Measurements from ENCODE around the gene XPO6. TPM values are rescaled to one million over a fixed set of nuclear protein-coding genes. Genes with fewer than 3 reads are reported as not detected.

The XPO6 gene
- total RNA-seq, 4 donors from 2014 or later = 69.0 to 90.8 (median 76.0) TPM

- H3K4me3 ChIP-seq = no peak overlapping the region
- no peak for DNase-seq
- TF ChIP-seq CTCF (IDR thresholded peaks at IDR 0.05) (no peak), POLR2A (IDR thresholded peaks at IDR 0.05) (no peak)
- H3K9me3 ChIP-seq = no peaks in the 10 kb centered on the region
- H3K4me1 ChIP-seq = peaks cover 7 to 15% (median 9%) of the 10 kb centered on the region in 3 donors
- H3K27me3 ChIP-seq = no peaks in the 10 kb centered on the region
- WGBS, 2 donors = 64 to 65% methylated on average over 5 of the region's 5 CpGs
- intact Hi-C loops (cut with DNase I) = no loop called here
- peak overlapping the region in 1 of 4 donors; percentile 2 for H3K27ac ChIP-seq
- H3K36me3 ChIP-seq = peaks cover 10 to 95% (median 11%) of the 10 kb centered on the region in 3 donors
Measured at GRCh38 chr16:28166394-28167208, 45.2 kb downstream of the XPO6 start.

- intact Hi-C loops (cut with DNase I) = no loop called here
- Histone ChIP-seq H3K27ac (no peak overlapping the region), H3K27me3 (no peaks in the 10 kb centered on the region), H3K4me3 (no peak overlapping the region), H3K4me1 (peaks cover 7 to 15% (median 9%) of the 10 kb centered on the region in 3 donors), H3K36me3 (peaks cover 10 to 97% (median 11%) of the 10 kb centered on the region in 3 donors), H3K9me3 (no peaks in the 10 kb centered on the region)
- WGBS, 2 donors = 75 to 90% methylated on average over 1 of the region's 1 CpG
- no peak for DNase-seq
- TF ChIP-seq CTCF (IDR thresholded peaks at IDR 0.05) (no peak), POLR2A (IDR thresholded peaks at IDR 0.05) (no peak)
Measured at GRCh38 chr16:28165598-28165997, 46.2 kb downstream of the XPO6 start.

GRCh38 chr16:28164140-28164539 is 47.6 kb downstream of the XPO6 start:
- Histone ChIP-seq H3K27ac (peak overlapping the region in 3 of 4 donors; percentile 3 to 31 (median 21)), H3K36me3 (peaks cover 4 to 83% (median 5%) of the 10 kb centered on the region in 3 donors), H3K9me3 (no peaks in the 10 kb centered on the region), H3K4me1 (peaks cover 7 to 15% (median 9%) of the 10 kb centered on the region in 3 donors), H3K4me3 (no peak overlapping the region), H3K27me3 (no peaks in the 10 kb centered on the region)
- intact Hi-C loops (cut with DNase I) = no loop called here
- TF ChIP-seq CTCF (IDR thresholded peaks at IDR 0.05) (no peak), POLR2A (IDR thresholded peaks at IDR 0.05) (no peak)
- WGBS, 2 donors = 16 to 30% methylated on average over 2 of the region's 2 CpGs
- DNase-seq = no peak

- 59 to 64% methylated on average over 4 of the region's 4 CpGs for WGBS, 2 donors
- intact Hi-C loops (cut with DNase I) = no loop called here
- no peaks in the 10 kb centered on the region for H3K9me3 ChIP-seq
Measured at GRCh38 chr16:28163699-28164098, 48.1 kb downstream of the XPO6 start.

More at GRCh38 chr16:28163699-28164098, 48.1 kb downstream of the XPO6 start:
- DNase-seq = no peak
- Histone ChIP-seq H3K27ac (peak overlapping the region in 2 of 4 donors; percentile 21 to 31), H3K4me3 (no peak overlapping the region), H3K36me3 (peaks cover 0 to 78% (median 5%) of the 10 kb centered on the region in 3 donors), H3K4me1 (peaks cover 7 to 16% (median 9%) of the 10 kb centered on the region in 3 donors), H3K27me3 (no peaks in the 10 kb centered on the region)
- TF ChIP-seq CTCF (IDR thresholded peaks at IDR 0.05) (no peak), POLR2A (IDR thresholded peaks at IDR 0.05) (no peak)
